ENCODE results near the gene IMMP2L.

DNA sequence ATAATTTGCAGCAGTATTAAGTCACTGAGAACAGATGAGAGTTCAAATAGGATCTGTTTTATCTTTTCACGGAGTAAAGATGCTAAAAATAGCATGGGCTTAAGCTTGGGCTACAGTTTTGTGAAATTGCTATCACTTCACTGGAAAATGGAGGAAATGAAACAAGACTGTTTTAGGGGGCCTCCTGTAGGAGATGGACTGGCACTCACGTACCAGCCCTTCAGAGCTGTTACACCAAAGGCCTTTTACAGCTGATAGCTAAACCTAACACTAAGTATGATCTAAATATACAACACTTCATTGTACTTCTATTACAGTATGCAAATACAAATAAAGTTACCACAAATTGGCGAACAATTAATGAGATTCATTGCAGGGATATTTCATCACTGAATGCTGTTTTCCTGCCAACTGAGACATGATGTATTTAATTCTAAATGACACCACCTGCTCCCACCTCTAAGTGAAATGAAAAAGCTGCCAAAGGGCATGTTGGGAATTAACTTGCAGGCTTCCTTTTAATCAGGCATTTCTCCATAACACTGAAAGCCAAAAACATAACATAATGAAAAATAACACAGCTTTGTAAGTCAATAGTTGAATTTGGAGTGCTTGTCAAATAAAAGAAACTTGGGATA, 775.8 kb downstream of the IMMP2L start:
- TF ChIP-seq, protein P1, sequence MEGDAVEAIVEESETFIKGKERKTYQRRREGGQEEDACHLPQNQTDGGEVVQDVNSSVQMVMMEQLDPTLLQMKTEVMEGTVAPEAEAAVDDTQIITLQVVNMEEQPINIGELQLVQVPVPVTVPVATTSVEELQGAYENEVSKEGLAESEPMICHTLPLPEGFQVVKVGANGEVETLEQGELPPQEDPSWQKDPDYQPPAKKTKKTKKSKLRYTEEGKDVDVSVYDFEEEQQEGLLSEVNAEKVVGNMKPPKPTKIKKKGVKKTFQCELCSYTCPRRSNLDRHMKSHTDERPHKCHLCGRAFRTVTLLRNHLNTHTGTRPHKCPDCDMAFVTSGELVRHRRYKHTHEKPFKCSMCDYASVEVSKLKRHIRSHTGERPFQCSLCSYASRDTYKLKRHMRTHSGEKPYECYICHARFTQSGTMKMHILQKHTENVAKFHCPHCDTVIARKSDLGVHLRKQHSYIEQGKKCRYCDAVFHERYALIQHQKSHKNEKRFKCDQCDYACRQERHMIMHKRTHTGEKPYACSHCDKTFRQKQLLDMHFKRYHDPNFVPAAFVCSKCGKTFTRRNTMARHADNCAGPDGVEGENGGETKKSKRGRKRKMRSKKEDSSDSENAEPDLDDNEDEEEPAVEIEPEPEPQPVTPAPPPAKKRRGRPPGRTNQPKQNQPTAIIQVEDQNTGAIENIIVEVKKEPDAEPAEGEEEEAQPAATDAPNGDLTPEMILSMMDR (IDR thresholded peaks at IDR 0.05), result no peak
- no peak for TF ChIP-seq RCOR1 (IDR thresholded peaks at IDR 0.05; ENCODE audit: low read length)
- TF ChIP-seq SMC3 (IDR thresholded peaks at IDR 0.05; ENCODE audit: low read depth, low read length), result no peak
- no peak for TF ChIP-seq TAF1 (IDR thresholded peaks at IDR 0.05; ENCODE audit: borderline replicate concordance, low read depth, low read length)
- no peak for TF ChIP-seq POLR2AphosphoS5 (IDR thresholded peaks at IDR 0.05; ENCODE audit: low read depth, low read length)
- TF ChIP-seq, protein P2, sequence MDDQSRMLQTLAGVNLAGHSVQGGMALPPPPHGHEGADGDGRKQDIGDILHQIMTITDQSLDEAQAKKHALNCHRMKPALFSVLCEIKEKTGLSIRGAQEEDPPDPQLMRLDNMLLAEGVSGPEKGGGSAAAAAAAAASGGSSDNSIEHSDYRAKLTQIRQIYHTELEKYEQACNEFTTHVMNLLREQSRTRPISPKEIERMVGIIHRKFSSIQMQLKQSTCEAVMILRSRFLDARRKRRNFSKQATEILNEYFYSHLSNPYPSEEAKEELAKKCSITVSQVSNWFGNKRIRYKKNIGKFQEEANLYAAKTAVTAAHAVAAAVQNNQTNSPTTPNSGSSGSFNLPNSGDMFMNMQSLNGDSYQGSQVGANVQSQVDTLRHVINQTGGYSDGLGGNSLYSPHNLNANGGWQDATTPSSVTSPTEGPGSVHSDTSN (IDR thresholded peaks at IDR 0.05), result no peak

All from SK-N-SH (cell line).